ENCODE measurements around the gene UGT1A5. TPM values are rescaled to one million over a fixed set of nuclear protein-coding genes. Genes with fewer than 3 reads are reported as not detected.
A peak's percentile ranks its signal among the peaks of the same experiment; 100 is the strongest.
"Not testable (repeated sequence)": the region's sequence is repeated elsewhere in the genome, so short reads cannot be mapped to it uniquely, and the experiment has no call there.

Gene UGT1A5
- total RNA-seq, 1 donor from 2014 or later = 1.2 TPM

DNA sequence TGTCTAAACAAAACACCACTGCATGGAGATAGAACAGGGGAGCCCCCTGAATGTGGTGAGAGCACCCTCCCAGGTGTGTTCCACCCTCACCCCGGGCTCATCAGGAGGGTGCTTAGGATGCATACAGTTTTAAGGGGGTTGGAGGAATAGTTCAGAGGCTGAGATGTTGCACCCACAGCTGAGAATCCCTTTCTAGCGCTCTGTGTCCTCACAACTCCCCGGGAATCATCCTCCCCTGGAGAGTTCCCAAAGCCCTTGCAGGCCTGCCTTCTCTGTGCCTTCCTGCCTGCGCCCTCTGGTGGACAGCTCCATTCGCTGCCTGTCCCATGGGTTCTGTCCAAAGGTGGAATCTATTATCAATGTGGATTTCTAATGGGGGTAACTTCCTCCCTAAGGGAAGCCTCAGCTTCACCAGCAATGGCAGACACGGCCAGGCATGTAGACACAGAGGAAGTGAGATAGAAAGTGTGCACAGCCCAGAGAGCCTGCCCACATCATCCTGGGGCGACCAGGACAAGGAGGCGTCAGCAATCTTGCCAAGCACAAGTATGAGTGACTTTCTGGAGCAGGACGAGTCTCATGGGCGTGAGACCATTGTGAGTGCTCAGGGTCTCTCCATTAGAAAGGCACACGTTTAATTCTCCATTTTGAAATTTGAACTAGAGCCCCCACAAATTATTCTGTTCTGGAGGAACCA is 1.2 kb upstream of the UGT1A5 start:
- Histone ChIP-seq H3K9me3 (no peaks in the 10 kb centered on the region), H3K4me1 (peaks cover 8% of the 10 kb centered on the region), H3K27me3 (no peaks in the 10 kb centered on the region), H3K27ac (no peak overlapping the region), H3K4me3 (no peak overlapping the region), H3K36me3 (no peaks in the 10 kb centered on the region)
- TF ChIP-seq POLR2A (IDR thresholded peaks at IDR 0.05) = no peak
- TF ChIP-seq, protein P1, sequence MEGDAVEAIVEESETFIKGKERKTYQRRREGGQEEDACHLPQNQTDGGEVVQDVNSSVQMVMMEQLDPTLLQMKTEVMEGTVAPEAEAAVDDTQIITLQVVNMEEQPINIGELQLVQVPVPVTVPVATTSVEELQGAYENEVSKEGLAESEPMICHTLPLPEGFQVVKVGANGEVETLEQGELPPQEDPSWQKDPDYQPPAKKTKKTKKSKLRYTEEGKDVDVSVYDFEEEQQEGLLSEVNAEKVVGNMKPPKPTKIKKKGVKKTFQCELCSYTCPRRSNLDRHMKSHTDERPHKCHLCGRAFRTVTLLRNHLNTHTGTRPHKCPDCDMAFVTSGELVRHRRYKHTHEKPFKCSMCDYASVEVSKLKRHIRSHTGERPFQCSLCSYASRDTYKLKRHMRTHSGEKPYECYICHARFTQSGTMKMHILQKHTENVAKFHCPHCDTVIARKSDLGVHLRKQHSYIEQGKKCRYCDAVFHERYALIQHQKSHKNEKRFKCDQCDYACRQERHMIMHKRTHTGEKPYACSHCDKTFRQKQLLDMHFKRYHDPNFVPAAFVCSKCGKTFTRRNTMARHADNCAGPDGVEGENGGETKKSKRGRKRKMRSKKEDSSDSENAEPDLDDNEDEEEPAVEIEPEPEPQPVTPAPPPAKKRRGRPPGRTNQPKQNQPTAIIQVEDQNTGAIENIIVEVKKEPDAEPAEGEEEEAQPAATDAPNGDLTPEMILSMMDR (IDR thresholded peaks at IDR 0.05) = peak in 2 of 3 experiments; percentile 33 to 40
- DNase-seq (ENCODE audit: extremely low spot score in 2 of 2) = no peak
- intact Hi-C loops (cut with DNase I) = no loop called here

DNA sequence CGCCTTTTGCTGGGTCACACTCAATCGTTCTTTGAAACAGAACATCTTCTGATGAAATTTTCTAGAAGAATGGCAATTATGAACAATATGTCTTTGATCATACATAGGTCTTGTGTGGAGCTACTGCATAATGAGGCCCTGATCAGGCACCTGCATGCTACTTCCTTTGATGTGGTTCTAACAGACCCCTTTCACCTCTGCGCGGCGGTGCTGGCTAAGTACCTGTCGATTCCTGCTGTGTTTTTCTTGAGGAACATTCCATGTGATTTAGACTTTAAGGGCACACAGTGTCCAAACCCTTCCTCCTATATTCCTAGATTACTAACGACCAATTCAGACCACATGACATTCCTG is 532 bp downstream of the UGT1A5 start:
- no peak overlapping the region for H3K27ac ChIP-seq
- H3K27me3 ChIP-seq = no peaks in the 10 kb centered on the region
- H3K36me3 ChIP-seq = no peaks in the 10 kb centered on the region
- H3K4me1 ChIP-seq = peaks cover 3% of the 10 kb centered on the region
- no peak for DNase-seq (ENCODE audit: extremely low spot score in 2 of 2)
- H3K9me3 ChIP-seq = no peaks in the 10 kb centered on the region
- no peak overlapping the region for H3K4me3 ChIP-seq
- no peak for TF ChIP-seq POLR2AphosphoS5 (IDR thresholded peaks at IDR 0.05; ENCODE audit: insufficient read depth in 1 of 2, low read depth in 1 of 2)
- TF ChIP-seq, protein P1 (IDR thresholded peaks at IDR 0.05) = no peak
- no peak for TF ChIP-seq POLR2A (IDR thresholded peaks at IDR 0.05)
- intact Hi-C loops (cut with DNase I) = no loop called here

GRCh38 chr2:233714121-233714520 is 1.4 kb downstream of the UGT1A5 start:
- intact Hi-C loops (cut with DNase I) = no loop called here
- DNase-seq (ENCODE audit: extremely low spot score in 2 of 2) = no peak
- H3K36me3 ChIP-seq = no peaks in the 10 kb centered on the region
- H3K27me3 ChIP-seq = no peaks in the 10 kb centered on the region
- H3K27ac ChIP-seq = no peak overlapping the region
- H3K4me1 ChIP-seq = no peaks in the 10 kb centered on the region
- no peak overlapping the region for H3K4me3 ChIP-seq
- TF ChIP-seq POLR2AphosphoS5 (IDR thresholded peaks at IDR 0.05; ENCODE audit: insufficient read depth in 1 of 2, low read depth in 1 of 2) (no peak), POLR2A (IDR thresholded peaks at IDR 0.05) (no peak)
- TF ChIP-seq, protein P1 (IDR thresholded peaks at IDR 0.05) = no peak
- no peaks in the 10 kb centered on the region for H3K9me3 ChIP-seq

- Histone ChIP-seq H3K4me1 (no peaks in the 10 kb centered on the region), H3K27me3 (no peaks in the 10 kb centered on the region), H3K36me3 (no peaks in the 10 kb centered on the region), H3K9me3 (no peaks in the 10 kb centered on the region), H3K4me3 (no peak within 1 kb of the TSS), H3K27ac (no peak within 1 kb of the TSS)
- TF ChIP-seq POLR2A (IDR thresholded peaks at IDR 0.05) = no peak
- no peak for TF ChIP-seq POLR2AphosphoS5 (IDR thresholded peaks at IDR 0.05; ENCODE audit: insufficient read depth in 1 of 2, low read depth in 1 of 2)
- TF ChIP-seq, protein P1 (IDR thresholded peaks at IDR 0.05) = no peak
- intact Hi-C loops (cut with DNase I) = no loop called here
- DNase-seq (ENCODE audit: extremely low spot score in 2 of 2) = no peak
These were observed 5.8 kb downstream of the UGT1A5 start, which contains the start of gene UGT1A4 for GRCh38 chr2:233718552-233718951. Gene UGT1A4, plus strand, starts transcription at chr2:233718736. Its CDS starts 85 bp downstream, at chr2:233718821.

GRCh38 chr2:233728723-233729301 is 16.1 kb downstream of the UGT1A5 start, which contains the start of gene UGT1A3:
Gene UGT1A3, plus strand, starts transcription at chr2:233729042. Its CDS starts 85 bp downstream, at chr2:233729127.
- Histone ChIP-seq H3K4me3 (no peak within 1 kb of the TSS), H3K27ac (no peak within 1 kb of the TSS), H3K4me1 (no peaks in the 10 kb centered on the region), H3K9me3 (no peaks in the 10 kb centered on the region), H3K27me3 (no peaks in the 10 kb centered on the region), H3K36me3 (no peaks in the 10 kb centered on the region)
- no peak for DNase-seq (ENCODE audit: extremely low spot score in 2 of 2)
- TF ChIP-seq POLR2AphosphoS5 (IDR thresholded peaks at IDR 0.05; ENCODE audit: insufficient read depth in 1 of 2, low read depth in 1 of 2) (no peak), POLR2A (IDR thresholded peaks at IDR 0.05) (no peak)
- TF ChIP-seq, protein P1 (IDR thresholded peaks at IDR 0.05) = no peak
- intact Hi-C loops (cut with DNase I) = no loop called here

DNA sequence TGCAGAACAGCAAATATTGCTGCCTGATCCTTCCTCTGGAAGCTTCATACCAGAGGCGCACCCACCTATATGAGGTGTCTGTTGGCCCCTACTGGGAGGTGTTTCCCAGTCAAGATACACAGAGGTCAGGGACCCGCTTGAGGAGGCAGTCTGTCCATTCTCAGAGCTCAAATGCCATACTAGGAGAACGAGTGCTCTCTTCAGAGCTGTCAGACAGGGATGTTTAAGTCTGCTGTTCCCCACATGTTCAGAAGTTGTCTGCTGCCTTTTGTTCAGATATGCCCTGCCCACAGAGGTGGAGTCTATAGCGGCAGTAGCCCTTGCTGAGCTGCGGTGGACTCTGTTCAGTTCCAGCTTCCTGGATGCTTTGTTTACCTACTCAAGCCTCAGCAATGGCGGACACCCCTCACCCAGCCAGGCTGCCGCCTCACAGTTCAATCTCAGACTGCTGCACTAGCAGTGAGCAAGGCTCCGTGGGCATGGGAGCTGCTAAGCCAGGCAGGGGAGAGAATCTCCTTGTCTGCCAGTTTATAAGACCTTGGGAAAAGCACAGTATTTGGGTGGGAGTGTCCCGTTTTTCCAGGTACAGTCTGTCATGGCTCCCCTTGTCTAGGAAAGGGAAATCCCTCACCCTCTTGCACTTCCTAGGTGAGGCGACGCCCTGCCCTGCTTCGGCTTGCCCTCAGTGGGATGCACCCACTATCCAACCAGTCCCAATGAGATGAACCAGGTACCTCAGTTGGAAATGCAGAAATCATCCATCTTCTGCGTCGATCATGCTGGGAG is 24.4 kb downstream of the UGT1A5 start:
- H3K27me3 ChIP-seq; DNase-seq (ENCODE audit: extremely low spot score in 2 of 2); intact Hi-C loops (cut with DNase I); H3K9me3 ChIP-seq; H3K4me3 ChIP-seq; H3K4me1 ChIP-seq; H3K36me3 ChIP-seq; H3K27ac ChIP-seq: not testable (repeated sequence)

All from vagina (tissue), 2 donors.